ENCODE results near the gene NKAIN2.
"Not testable (repeated sequence)": the region's sequence is repeated elsewhere in the genome, so short reads cannot be mapped to it uniquely, and the experiment has no call there.

NKAIN2 gene

DNA sequence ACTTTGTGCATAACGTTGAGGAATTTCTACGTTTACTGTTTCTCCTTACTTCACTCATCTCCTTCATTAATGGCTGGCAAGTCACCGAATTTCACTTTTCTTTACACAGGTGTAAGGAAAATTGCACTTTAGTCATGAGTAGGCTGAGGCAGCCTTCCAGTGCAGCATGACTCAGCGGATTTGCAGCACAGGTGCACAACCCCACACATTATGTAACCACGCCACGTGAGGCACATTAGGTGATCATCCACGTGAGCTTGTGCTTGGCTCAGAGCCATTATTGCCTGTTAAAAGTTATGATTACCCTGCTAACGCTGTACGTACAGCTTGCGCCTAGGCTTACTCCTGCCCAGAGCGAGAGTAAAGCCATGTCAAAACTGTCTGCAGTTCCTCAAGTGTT, 158.8 kb downstream of the NKAIN2 start:
- no peak for DNase-seq (ENCODE audit: extremely low read depth, low read depth)
- H3K4me3 ChIP-seq (replicated peaks; ENCODE audit: low read depth, low read length): no peak overlapping the region
- TF ChIP-seq CTCF (IDR thresholded peaks at IDR 0.05; ENCODE audit: low read depth, low read length, missing control alignments): no peak

DNA sequence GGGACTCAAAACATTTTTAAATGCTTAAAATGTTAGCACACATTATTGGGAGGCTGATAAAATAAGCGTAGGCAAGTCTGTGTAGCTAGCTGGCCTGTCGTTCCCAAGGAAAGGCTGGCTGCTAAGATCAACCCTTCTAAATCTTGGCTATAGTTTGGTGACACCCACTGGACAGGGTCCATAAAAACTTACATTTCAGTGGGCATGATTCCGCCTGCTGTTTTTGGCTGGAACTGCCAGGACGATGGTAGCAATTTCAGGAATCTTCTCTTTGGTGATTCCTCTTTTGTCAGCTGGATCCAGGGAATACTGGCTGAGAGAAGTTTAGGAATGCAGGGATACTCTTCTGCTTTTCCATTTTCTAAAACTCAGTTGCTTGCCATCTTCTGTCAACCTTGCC, 162.2 kb downstream of the NKAIN2 start:
- H3K4me3 ChIP-seq (replicated peaks; ENCODE audit: low read depth, low read length): no peak overlapping the region
- no peak for DNase-seq (ENCODE audit: extremely low read depth, low read depth)
- TF ChIP-seq CTCF (IDR thresholded peaks at IDR 0.05; ENCODE audit: low read depth, low read length, missing control alignments): no peak

- no peak overlapping the region for H3K4me3 ChIP-seq (replicated peaks; ENCODE audit: low read depth, low read length)
- no peak for DNase-seq (ENCODE audit: extremely low read depth, low read depth)
- TF ChIP-seq CTCF (IDR thresholded peaks at IDR 0.05; ENCODE audit: low read depth, low read length, missing control alignments): no peak
Measured at GRCh38 chr6:123966618-123967017, 163.0 kb downstream of the NKAIN2 start.

- TF ChIP-seq CTCF (IDR thresholded peaks at IDR 0.05; ENCODE audit: low read depth, low read length, missing control alignments): no peak
- DNase-seq (ENCODE audit: extremely low read depth, low read depth): no peak
- H3K4me3 ChIP-seq (replicated peaks; ENCODE audit: low read depth, low read length): no peak overlapping the region
Measured at GRCh38 chr6:123967905-123968304, 164.2 kb downstream of the NKAIN2 start.

DNA sequence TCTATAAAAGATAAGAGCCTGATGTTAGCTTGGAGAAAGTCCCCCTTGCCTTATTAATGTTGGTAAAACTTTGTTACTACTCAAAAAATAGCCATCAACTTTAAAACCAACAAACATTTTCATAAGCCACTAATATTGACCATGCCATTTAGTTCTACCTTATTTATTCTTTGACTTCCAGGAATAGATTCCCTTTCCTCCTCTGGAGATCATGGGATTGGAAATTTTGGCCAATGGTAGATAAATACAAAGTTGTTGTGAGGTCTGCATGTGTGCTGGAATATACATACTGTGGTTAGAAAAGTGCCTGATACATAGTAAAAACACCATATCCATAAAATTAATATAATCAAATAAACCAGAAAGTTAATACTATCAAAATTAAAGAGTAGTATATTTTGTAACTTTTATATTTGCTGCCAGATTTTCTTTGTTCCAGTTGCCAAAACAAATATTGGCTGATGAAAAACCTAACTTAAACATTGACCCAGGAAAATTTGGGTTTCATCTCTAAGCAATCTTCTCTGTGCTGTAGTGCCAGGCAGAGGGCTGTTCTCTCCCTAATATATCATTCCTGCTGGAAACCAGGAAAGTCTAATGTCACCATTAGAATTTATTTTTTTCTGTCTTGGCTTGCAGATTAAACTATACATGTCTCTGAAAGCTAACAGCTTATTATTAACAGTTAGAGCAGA, 169.1 kb downstream of the NKAIN2 start:
- TF ChIP-seq CTCF (IDR thresholded peaks at IDR 0.05; ENCODE audit: low read depth, low read length, missing control alignments): no peak
- H3K4me3 ChIP-seq (replicated peaks; ENCODE audit: low read depth, low read length): no peak overlapping the region
- no peak for DNase-seq (ENCODE audit: extremely low read depth, low read depth)

DNA sequence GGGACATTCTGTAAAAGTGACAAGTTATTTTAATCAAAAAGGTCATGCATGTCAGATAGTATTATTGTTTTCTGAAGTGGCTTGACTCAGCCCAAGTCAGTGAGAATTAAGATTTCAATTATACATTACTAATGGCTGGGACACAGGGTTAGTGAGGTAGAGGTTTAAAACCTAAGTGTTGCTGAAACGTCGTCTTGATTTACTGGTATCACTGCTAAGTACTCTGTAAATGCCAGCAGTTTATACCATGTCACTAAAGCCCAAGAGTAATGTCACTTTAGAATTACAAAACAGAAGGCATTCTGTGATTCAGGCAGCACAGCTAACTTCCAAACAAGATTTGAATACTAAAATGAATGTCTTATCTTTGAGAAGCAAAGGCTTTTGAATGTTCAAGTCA, 176.6 kb downstream of the NKAIN2 start:
- no peak overlapping the region for H3K4me3 ChIP-seq (replicated peaks; ENCODE audit: low read depth, low read length)
- no peak for DNase-seq (ENCODE audit: extremely low read depth, low read depth)
- no peak for TF ChIP-seq CTCF (IDR thresholded peaks at IDR 0.05; ENCODE audit: low read depth, low read length, missing control alignments)

- no peak for TF ChIP-seq CTCF (IDR thresholded peaks at IDR 0.05; ENCODE audit: low read depth, low read length, missing control alignments)
Measured at GRCh38 chr6:123986938-123987337, 183.3 kb downstream of the NKAIN2 start.

GRCh38 chr6:123989918-123990317, 186.3 kb downstream of the NKAIN2 start:
- DNase-seq (ENCODE audit: extremely low read depth, low read depth); H3K4me3 ChIP-seq (replicated peaks; ENCODE audit: low read depth, low read length): not testable (repeated sequence)

More at GRCh38 chr6:123986938-123987337, 183.3 kb downstream of the NKAIN2 start:
- DNase-seq (ENCODE audit: extremely low read depth, low read depth): no peak
- no peak overlapping the region for H3K4me3 ChIP-seq (replicated peaks; ENCODE audit: low read depth, low read length)

Data from HFF-Myc (cell line).